Choroid plexus epithelial cell (primary cell): Measurements from ENCODE around the gene SLX9.
"Not testable (repeated sequence)": the region's sequence is repeated elsewhere in the genome, so short reads cannot be mapped to it uniquely, and the experiment has no call there.

Experiments used
- DNase-seq: peaks from one replicate; pipeline ENCODE4 v3.0.0-alpha.2; 2010; ENCODE audit warnings: low read depth
- H3K4me3 ChIP-seq: 2 replicates; pipeline ENCODE4 v1.5.1; 2011; ENCODE audit warnings: low read depth, mild to moderate bottlenecking, control low read depth, low read length, moderate library complexity
- CTCF ChIP-seq: conservative IDR thresholded peaks from 2 replicates; pipeline ENCODE4 v1.5.1; 2011; ENCODE audit warnings: low read depth, mild to moderate bottlenecking, control low read depth, inconsistent platforms, low read length, moderate library complexity

Gene SLX9

GRCh38 chr21:44927587-44928461, 12.0 kb upstream of the SLX9 start:
- peak; percentile 67 for DNase-seq
- no peak overlapping the region for H3K4me3 ChIP-seq
- TF ChIP-seq CTCF: peak; percentile 29

GRCh38 chr21:44928500-44929241, 11.2 kb upstream of the SLX9 start:
- H3K4me3 ChIP-seq: not testable (repeated sequence)
- DNase-seq: peak; percentile 84

GRCh38 chr21:44929242-44929798, 10.5 kb upstream of the SLX9 start:
- TF ChIP-seq CTCF: no peak
- no peak overlapping the region for H3K4me3 ChIP-seq
- no peak for DNase-seq

- TF ChIP-seq CTCF: no peak
- H3K4me3 ChIP-seq: no peak overlapping the region
- no peak for DNase-seq
These were observed 9.9 kb upstream of the SLX9 start for GRCh38 chr21:44929799-44930542.

GRCh38 chr21:44930543-44930981, 9.3 kb upstream of the SLX9 start:
- DNase-seq: no peak
- H3K4me3 ChIP-seq: no peak overlapping the region
- TF ChIP-seq CTCF: no peak

GRCh38 chr21:44931137-44931500, 8.7 kb upstream of the SLX9 start:
- H3K4me3 ChIP-seq: no peak overlapping the region
- DNase-seq: peak; percentile 57
- TF ChIP-seq CTCF: no peak
